Trophoblast cell (in vitro differentiated cells and primary cell): ENCODE data around the gene BTN3A1.
"Not testable (repeated sequence)": the region's sequence is repeated elsewhere in the genome, so short reads cannot be mapped to it uniquely, and the experiment has no call there.

Experiments
- DNase-seq, 2 donors: peaks; one replicate each; pipeline ENCODE4 v3.0.0-alpha.2; 2016
- H2AFZ ChIP-seq: 2 replicates; pipeline ENCODE4 v1.6.1; 2013; ENCODE audit warnings: low read length, moderate library complexity, mild to moderate bottlenecking; ENCODE audit not compliant: insufficient read depth, poor library complexity
- H2AK5ac ChIP-seq: 2 replicates; pipeline ENCODE4 v1.6.1; 2013; ENCODE audit warnings: mild to moderate bottlenecking, low read length
- H2BK120ac ChIP-seq: 2 replicates; pipeline ENCODE4 v1.6.1; 2013; ENCODE audit warnings: low read length, mild to moderate bottlenecking, moderate library complexity; ENCODE audit not compliant: insufficient read depth, poor library complexity
- H2BK12ac ChIP-seq: 2 replicates; pipeline ENCODE4 v1.6.1; 2013; ENCODE audit warnings: mild to moderate bottlenecking, low read length, moderate library complexity
- H2BK5ac ChIP-seq: 2 replicates; pipeline ENCODE4 v1.6.1; 2013; ENCODE audit warnings: low read length, low read depth, moderate library complexity, mild to moderate bottlenecking; ENCODE audit not compliant: poor library complexity
- H3K14ac ChIP-seq: 2 replicates; pipeline ENCODE4 v1.6.1; 2013; ENCODE audit warnings: mild to moderate bottlenecking, low read length
- H3K18ac ChIP-seq: 2 replicates; pipeline ENCODE4 v1.6.1; 2013; ENCODE audit warnings: mild to moderate bottlenecking, low read length
- H3K23ac ChIP-seq: 2 replicates; pipeline ENCODE4 v1.6.1; 2013; ENCODE audit warnings: low read length
- H3K27ac ChIP-seq: 2 replicates; pipeline ENCODE4 v1.5.1; 2013; ENCODE audit warnings: low read depth, mild to moderate bottlenecking, inconsistent platforms, low read length, moderate library complexity
- H3K27me3 ChIP-seq: 2 replicates; pipeline ENCODE4 v1.6.1; 2013; ENCODE audit warnings: inconsistent platforms, mild to moderate bottlenecking, low read length, moderate library complexity; ENCODE audit not compliant: insufficient read depth
- H3K36me3 ChIP-seq, 2 experiments: 1 replicate in 1 of 2; 2 replicates in 1 of 2; pipeline ENCODE4 v1.6.1; 2013; ENCODE audit warnings: low read length in 2 of 2, mild to moderate bottlenecking in 2 of 2, moderate library complexity in 1 of 2; ENCODE audit not compliant: insufficient read depth in 2 of 2, control insufficient read depth in 1 of 2
- H3K4ac ChIP-seq: 2 replicates; pipeline ENCODE4 v1.6.1; 2013; ENCODE audit warnings: low read depth, mild to moderate bottlenecking, low read length, moderate library complexity
- H3K4me1 ChIP-seq, 2 experiments: 1 replicate in 1 of 2; 2 replicates in 1 of 2; pipeline ENCODE4 v1.6.1; 2013; ENCODE audit warnings: low read length in 2 of 2, mild to moderate bottlenecking in 2 of 2, moderate library complexity in 1 of 2; ENCODE audit not compliant: insufficient read depth in 2 of 2, control insufficient read depth in 1 of 2
- H3K4me2 ChIP-seq: 2 replicates; pipeline ENCODE4 v1.6.1; 2013; ENCODE audit warnings: inconsistent platforms, mild to moderate bottlenecking, low read length, moderate library complexity
- H3K4me3 ChIP-seq: 2 replicates; pipeline ENCODE4 v1.5.1; 2013; ENCODE audit warnings: mild to moderate bottlenecking, low read depth, low read length, inconsistent platforms
- H3K79me1 ChIP-seq: one replicate; pipeline ENCODE4 v1.6.1; 2013; ENCODE audit warnings: low read length
- H3K79me2 ChIP-seq: 2 replicates; pipeline ENCODE4 v1.6.1; 2013; ENCODE audit warnings: low read length, mild to moderate bottlenecking; ENCODE audit not compliant: control insufficient read depth, insufficient read depth, poor library complexity
- H3K9ac ChIP-seq: 2 replicates; pipeline ENCODE4 v1.6.1; 2013; ENCODE audit warnings: mild to moderate bottlenecking, low read length
- H3K9me3 ChIP-seq: 2 replicates; pipeline ENCODE4 v1.6.1; 2013; ENCODE audit warnings: low read depth, mild to moderate bottlenecking, control low read depth, inconsistent platforms, low read length; ENCODE audit not compliant: insufficient read depth
- H4K12ac ChIP-seq: 2 replicates; pipeline ENCODE4 v1.6.1; 2013; ENCODE audit warnings: low read depth, mild to moderate bottlenecking, low read length, moderate library complexity
- H4K8ac ChIP-seq: 2 replicates; pipeline ENCODE4 v1.6.1; 2013; ENCODE audit warnings: low read depth, mild to moderate bottlenecking, low read length, moderate library complexity
- H4K91ac ChIP-seq: one replicate; pipeline ENCODE4 v1.6.1; 2013; ENCODE audit warnings: low read depth, mild to moderate bottlenecking, low read length, moderate library complexity
- WGBS: extraction: QIAGEN DNeasy Blood & Tissue Kit; methylation state at CpG from one replicate; pipeline ENCODE4 v1.1.7; 2013; ENCODE audit warnings: missing lambda C conversion rate; ENCODE audit not compliant: insufficient read length, insufficient coverage; ENCODE audit errors: extremely low coverage; 5-methylcytosine and 5-hydroxymethylcytosine counted together

The BTN3A1 gene

GRCh38 chr6:26415791-26416190 lies 13.7 kb downstream of the BTN3A1 start:
- no peak overlapping the region for H2BK120ac ChIP-seq
- H3K4me2 ChIP-seq, result no peak overlapping the region
- no peak overlapping the region for H4K8ac ChIP-seq
- peaks cover 4% of the 10 kb centered on the region for H3K9me3 ChIP-seq
- H3K4me3 ChIP-seq, result no peak overlapping the region
- H3K36me3 ChIP-seq, result no peaks in the 10 kb centered on the region
- H3K79me2 ChIP-seq, result no peaks in the 10 kb centered on the region
- no peak overlapping the region for H2BK5ac ChIP-seq
- H3K4me1 ChIP-seq, result peaks cover 0 to under 1% of the 10 kb centered on the region in 2 experiments
- no peak overlapping the region for H3K27ac ChIP-seq
- H3K79me1 ChIP-seq, result no peaks in the 10 kb centered on the region
- H3K9ac ChIP-seq, result no peak overlapping the region
- no CpG with 5 or more reads among the region's 2 CpGs for WGBS
- H3K27me3 ChIP-seq, result no peaks in the 10 kb centered on the region
- H4K12ac ChIP-seq, result no peak overlapping the region
- H2AK5ac ChIP-seq, result no peak overlapping the region
- no peak overlapping the region for H3K18ac ChIP-seq
- no peak overlapping the region for H2AFZ ChIP-seq
- H3K4ac ChIP-seq, result no peak overlapping the region
- DNase-seq, result no peak
- no peak overlapping the region for H3K23ac ChIP-seq
- H2BK12ac ChIP-seq, result no peak overlapping the region
- no peak overlapping the region for H4K91ac ChIP-seq
- H3K14ac ChIP-seq, result no peak overlapping the region

DNA sequence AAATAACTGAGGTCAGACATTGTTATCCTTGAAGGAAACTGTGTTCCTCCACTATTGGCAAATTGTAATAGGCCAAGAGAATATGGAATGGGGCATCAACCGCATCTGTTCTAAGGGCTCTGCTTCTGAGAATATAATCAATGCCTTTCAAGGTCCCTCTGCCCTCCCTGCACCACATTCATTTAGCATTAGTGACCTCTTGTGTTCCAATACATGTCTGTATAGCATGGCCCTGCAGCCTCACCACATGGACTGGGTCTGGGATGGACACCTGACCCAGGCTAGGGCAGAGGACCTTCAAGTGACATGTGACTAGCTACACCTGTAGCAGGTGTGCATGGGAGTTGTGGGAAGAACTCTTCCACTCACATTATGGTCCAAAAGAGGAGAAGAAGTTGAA lies 14.2 kb downstream of the BTN3A1 start:
- no peak overlapping the region for H2BK12ac ChIP-seq

DNA sequence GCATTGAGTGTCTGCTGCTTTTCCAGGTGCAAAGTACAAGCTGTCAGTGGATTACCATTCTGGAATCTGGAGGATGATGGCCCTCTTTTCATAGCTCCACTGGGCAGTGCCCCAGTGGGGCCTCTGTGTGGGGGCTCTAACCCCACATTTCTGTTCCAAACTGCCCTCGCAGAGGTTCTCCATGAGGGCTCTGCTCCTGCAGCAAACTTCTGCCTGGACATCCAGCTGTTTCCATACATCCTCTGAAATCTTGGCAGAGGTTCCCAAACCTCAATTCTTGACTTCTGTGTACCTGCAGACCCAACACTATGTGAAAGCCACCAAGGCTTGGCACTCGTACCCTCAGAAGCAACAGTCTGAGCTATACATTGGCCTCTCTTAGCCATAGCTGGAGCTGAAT lies 16.0 kb downstream of the BTN3A1 start:
- H4K12ac ChIP-seq, H3K4me3 ChIP-seq, H4K8ac ChIP-seq, H2BK12ac ChIP-seq, H2BK120ac ChIP-seq, H3K9me3 ChIP-seq, H3K79me2 ChIP-seq, H4K91ac ChIP-seq, H3K4me1 ChIP-seq, H3K14ac ChIP-seq, H3K27ac ChIP-seq, H3K36me3 ChIP-seq, H3K27me3 ChIP-seq, H3K9ac ChIP-seq, H2AFZ ChIP-seq, H3K23ac ChIP-seq, DNase-seq, H2BK5ac ChIP-seq, H3K4ac ChIP-seq, H3K4me2 ChIP-seq, H2AK5ac ChIP-seq, H3K18ac ChIP-seq, H3K79me1 ChIP-seq: not testable (repeated sequence)
- WGBS, result no CpG with 5 or more reads among the region's 2 CpGs

More for the DNA sequence above, 14.2 kb downstream of the BTN3A1 start:
- Histone ChIP-seq H3K36me3 (no peaks in the 10 kb centered on the region), H2BK5ac (no peak overlapping the region), H3K27ac (no peak overlapping the region), H3K4ac (no peak overlapping the region), H3K4me1 (peaks cover 0 to 3% of the 10 kb centered on the region in 2 experiments), H4K8ac (no peak overlapping the region), H2AK5ac (no peak overlapping the region), H3K27me3 (no peaks in the 10 kb centered on the region), H4K12ac (no peak overlapping the region), H3K9me3 (peaks cover 4% of the 10 kb centered on the region), H3K4me3 (no peak overlapping the region), H2BK120ac (no peak overlapping the region), H2AFZ (no peak overlapping the region), H4K91ac (no peak overlapping the region), H3K23ac (no peak overlapping the region), H3K79me1 (no peaks in the 10 kb centered on the region), H3K14ac (no peak overlapping the region), H3K9ac (no peak overlapping the region), H3K18ac (no peak overlapping the region), H3K4me2 (no peak overlapping the region), H3K79me2 (no peaks in the 10 kb centered on the region)
- DNase-seq, result no peak
- WGBS, result no CpG with 5 or more reads among the region's 1 CpG

GRCh38 chr6:26418795-26419194 lies 16.7 kb downstream of the BTN3A1 start:
- not testable (repeated sequence) for H2BK12ac ChIP-seq, H3K79me1 ChIP-seq, H3K18ac ChIP-seq, H2AFZ ChIP-seq, H3K79me2 ChIP-seq, H2AK5ac ChIP-seq, H4K91ac ChIP-seq, H3K27ac ChIP-seq, H3K9ac ChIP-seq, H3K36me3 ChIP-seq, H3K4me1 ChIP-seq, H3K23ac ChIP-seq, H3K27me3 ChIP-seq, H2BK5ac ChIP-seq, H3K14ac ChIP-seq, DNase-seq, H3K4ac ChIP-seq, H3K4me3 ChIP-seq, H4K8ac ChIP-seq, H2BK120ac ChIP-seq, H3K4me2 ChIP-seq, H4K12ac ChIP-seq, H3K9me3 ChIP-seq
- WGBS, result no CpG with 5 or more reads among the region's 3 CpGs
